Measurements from ENCODE around the gene WDR70. TPM values are rescaled to one million over a fixed set of nuclear protein-coding genes. Genes with fewer than 3 reads are reported as not detected.

WDR70 gene
- total RNA-seq, 1 experiment from 2014 or later: 31.3 TPM

DNA sequence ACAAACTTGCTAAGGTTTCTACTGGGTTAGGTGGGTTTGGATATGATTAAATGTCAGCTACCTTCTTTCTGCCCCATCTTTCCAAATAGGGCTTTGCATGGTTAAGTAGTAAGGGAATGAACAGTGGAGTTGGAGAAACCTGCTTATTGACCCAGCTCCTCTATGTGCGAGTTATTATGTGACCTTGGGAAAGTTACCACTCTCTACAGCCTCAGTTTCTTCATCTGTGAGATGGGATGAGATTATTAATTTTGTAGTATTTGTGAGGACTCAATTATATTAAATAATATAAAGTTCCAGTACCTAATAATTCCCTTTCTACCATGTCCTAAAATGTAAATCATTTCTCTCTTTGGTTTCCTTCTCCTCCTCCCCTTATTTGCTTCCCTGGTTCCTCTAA lies 337.3 kb downstream of the WDR70 start:
- POLR2A ChIA-PET: interaction anchor here (0.7 kb wide), 1 partner anchor 79 kb away, joined by 3 read pairs; no protein-coding TSS in a partner anchor
- H3K27ac Mint-ChIP-seq (ENCODE audit: low read depth, unreplicated experiment): no peak overlapping the region
- H3K4me3 Mint-ChIP-seq (ENCODE audit: unreplicated experiment): no peak overlapping the region

DNA sequence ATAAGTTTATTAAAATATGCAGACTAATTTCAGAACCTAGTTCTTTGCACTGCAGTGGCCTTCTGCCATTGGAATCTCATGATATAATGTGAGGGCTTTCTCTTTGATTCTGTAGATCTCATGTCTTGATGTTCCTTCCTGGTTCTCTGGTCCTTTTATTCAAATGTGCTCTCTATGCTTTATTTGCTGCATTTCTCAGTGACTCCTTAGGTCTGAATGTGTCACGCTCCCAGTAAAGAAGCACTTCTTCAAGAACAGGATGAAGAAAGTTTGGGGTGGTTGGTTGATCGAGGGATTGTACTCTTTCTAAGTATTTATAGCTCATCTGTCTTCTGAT lies 338.1 kb downstream of the WDR70 start:
- Mint-ChIP-seq H3K27me3 (ENCODE audit: insufficient read depth, unreplicated experiment) (no peaks in the 10 kb centered on the region), H3K4me3 (ENCODE audit: unreplicated experiment) (no peak overlapping the region), H3K27ac (ENCODE audit: low read depth, unreplicated experiment) (no peak overlapping the region), H3K4me1 (ENCODE audit: insufficient read depth, unreplicated experiment) (peaks cover 13% of the 10 kb centered on the region), H3K36me3 (ENCODE audit: insufficient read depth, unreplicated experiment) (peaks cover 13% of the 10 kb centered on the region), H3K9me3 (ENCODE audit: unreplicated experiment) (no peaks in the 10 kb centered on the region)
- BruUV-seq (replicated peaks): no TSS peak
- CTCF ChIA-PET: interaction anchor here (0.7 kb wide), 1 partner anchor 1058 kb away, joined by 4 read pairs; no protein-coding TSS in a partner anchor
- POLR2A ChIA-PET: interaction anchor here (0.6 to 1.1 kb wide), 3 partner anchors 80 to 335 kb away, joined by 3 read pairs; no protein-coding TSS in a partner anchor
- intact Hi-C loops (cut with micrococcal nuclease): no loop called here
- no peak for TF ChIP-seq CTCF (IDR thresholded peaks at IDR 0.05; ENCODE audit: unreplicated experiment)
- DNase-seq (ENCODE audit: unreplicated experiment): no peak

More for the DNA sequence above, 337.3 kb downstream of the WDR70 start:
- Mint-ChIP-seq H3K4me1 (ENCODE audit: insufficient read depth, unreplicated experiment) (peaks cover 13% of the 10 kb centered on the region), H3K27me3 (ENCODE audit: insufficient read depth, unreplicated experiment) (no peaks in the 10 kb centered on the region), H3K9me3 (ENCODE audit: unreplicated experiment) (no peaks in the 10 kb centered on the region), H3K36me3 (ENCODE audit: insufficient read depth, unreplicated experiment) (peaks cover 10% of the 10 kb centered on the region)
- TF ChIP-seq CTCF (IDR thresholded peaks at IDR 0.05; ENCODE audit: unreplicated experiment): no peak
- CTCF ChIA-PET: no interaction called here
- no TSS peak for BruUV-seq (replicated peaks)
- no peak for DNase-seq (ENCODE audit: unreplicated experiment)
- intact Hi-C loops (cut with micrococcal nuclease): no loop called here

DNA sequence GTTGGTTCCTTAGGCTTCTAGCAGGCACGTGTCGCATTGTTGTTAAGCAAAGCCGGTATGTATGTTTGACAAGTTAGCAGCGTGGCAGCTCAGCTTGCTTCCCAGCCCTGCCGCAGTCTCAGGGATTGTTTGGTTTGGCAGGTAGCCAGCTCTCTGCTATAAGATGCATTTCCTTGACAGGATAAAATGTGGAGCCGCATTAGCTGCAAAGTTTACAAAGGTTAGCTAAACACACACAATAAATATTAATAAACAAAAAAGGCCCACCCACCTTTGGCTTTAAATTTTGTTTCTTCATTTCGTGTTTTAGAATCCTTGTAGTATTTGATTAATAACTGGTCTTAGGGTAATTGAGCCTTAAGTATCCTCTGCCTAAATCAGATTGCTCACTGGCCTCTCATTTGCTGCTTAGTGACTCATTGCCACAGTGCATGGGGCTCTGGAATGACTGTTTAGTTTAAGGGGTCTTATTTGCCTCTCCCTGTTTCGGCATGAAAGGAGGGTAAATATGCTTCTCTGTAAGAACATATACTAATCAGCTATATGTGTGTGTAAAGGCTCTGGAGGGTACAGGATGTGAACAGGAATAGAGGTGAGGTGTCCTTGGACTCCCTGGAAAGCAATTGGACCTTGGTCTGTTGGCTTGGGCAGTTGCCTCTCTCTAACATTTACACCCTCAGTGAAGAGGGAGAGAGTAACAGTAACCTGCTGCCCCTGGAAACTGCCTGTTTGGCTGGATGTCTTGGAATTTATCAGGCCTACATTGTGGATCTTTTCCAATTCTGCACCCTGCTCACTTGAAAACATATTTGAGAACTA lies 338.7 kb downstream of the WDR70 start:
- H3K27me3 Mint-ChIP-seq (ENCODE audit: insufficient read depth, unreplicated experiment): no peaks in the 10 kb centered on the region
- BruUV-seq (replicated peaks): no TSS peak
- POLR2A ChIA-PET: interaction anchor here (0.6 to 1.1 kb wide), 4 partner anchors 82 to 1063 kb away, joined by 3 read pairs; no protein-coding TSS in a partner anchor
- TF ChIP-seq CTCF (IDR thresholded peaks at IDR 0.05; ENCODE audit: unreplicated experiment): no peak
- no peaks in the 10 kb centered on the region for H3K9me3 Mint-ChIP-seq (ENCODE audit: unreplicated experiment)
- H3K4me3 Mint-ChIP-seq (ENCODE audit: unreplicated experiment): no peak overlapping the region
- peak; percentile 90 for DNase-seq (ENCODE audit: unreplicated experiment)
- intact Hi-C loops (cut with micrococcal nuclease): no loop called here
- H3K27ac Mint-ChIP-seq (ENCODE audit: low read depth, unreplicated experiment): no peak overlapping the region
- CTCF ChIA-PET: interaction anchor here (0.7 kb wide), 1 partner anchor 1058 kb away, joined by 4 read pairs; no protein-coding TSS in a partner anchor
- H3K36me3 Mint-ChIP-seq (ENCODE audit: insufficient read depth, unreplicated experiment): peaks cover 13% of the 10 kb centered on the region
- H3K4me1 Mint-ChIP-seq (ENCODE audit: insufficient read depth, unreplicated experiment): peaks cover 19% of the 10 kb centered on the region

DNA sequence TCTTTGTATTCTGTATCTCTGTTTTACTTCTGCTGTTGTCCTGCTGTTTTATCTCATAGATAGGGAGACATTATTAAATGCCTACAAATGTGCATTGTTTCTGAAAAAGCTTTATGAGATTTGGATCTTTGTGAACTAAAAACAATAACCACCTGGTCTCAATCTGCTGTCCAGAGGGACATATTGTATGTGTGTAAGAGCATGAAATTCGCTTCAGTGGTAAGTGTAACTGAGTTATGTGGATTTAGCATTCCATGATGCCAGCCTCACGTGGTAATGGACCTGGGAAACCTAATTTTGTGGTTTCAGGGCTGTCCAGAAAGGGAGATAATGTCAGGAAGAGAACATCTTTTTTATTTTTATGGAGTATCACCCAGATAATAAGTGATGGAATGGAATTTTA lies 341.4 kb downstream of the WDR70 start:
- no TSS peak for BruUV-seq (replicated peaks)
- no peak overlapping the region for H3K27ac Mint-ChIP-seq (ENCODE audit: low read depth, unreplicated experiment)
- no peak for TF ChIP-seq CTCF (IDR thresholded peaks at IDR 0.05; ENCODE audit: unreplicated experiment)
- peaks cover 13% of the 10 kb centered on the region for H3K36me3 Mint-ChIP-seq (ENCODE audit: insufficient read depth, unreplicated experiment)
- H3K4me1 Mint-ChIP-seq (ENCODE audit: insufficient read depth, unreplicated experiment): peaks cover 24% of the 10 kb centered on the region
- intact Hi-C loops (cut with micrococcal nuclease): no loop called here
- CTCF ChIA-PET: interaction anchor here (0.6 to 1.4 kb wide), 2 partner anchors 15 to 1615 kb away, joined by 3 to 6 read pairs; no protein-coding TSS in a partner anchor
- H3K4me3 Mint-ChIP-seq (ENCODE audit: unreplicated experiment): no peak overlapping the region
- H3K9me3 Mint-ChIP-seq (ENCODE audit: unreplicated experiment): no peaks in the 10 kb centered on the region
- no peak for DNase-seq (ENCODE audit: unreplicated experiment)
- POLR2A ChIA-PET: no interaction called here
- no peaks in the 10 kb centered on the region for H3K27me3 Mint-ChIP-seq (ENCODE audit: insufficient read depth, unreplicated experiment)
